OCI-LY7 (cell line): ENCODE data around the gene MAGI1.

Source experiments
- CTCF ChIP-seq: fragments of 200-600 bp; sonication (generic); conservative IDR thresholded peaks from 2 replicates; pipeline ENCODE4 v1.5.1; 2014; ENCODE audit warnings: mild to moderate bottlenecking, antibody characterized with exemption, low read length, moderate library complexity, mixed read lengths
- EZH2phosphoT487 ChIP-seq: fragments of 200-600 bp; sonication (generic); IDR thresholded peaks from 2 replicates; pipeline ENCODE4 v1.6.1; 2018; ENCODE audit warnings: low read depth, borderline replicate concordance, mild to moderate bottlenecking, mixed run types, antibody characterized with exemption, low read length, moderate library complexity, mixed read lengths

- TF ChIP-seq CTCF (no peak), EZH2phosphoT487 (no peak)
Observed at GRCh38 chr3:65808824-65809223, 229.9 kb downstream of the MAGI1 start.
